ENCODE data around the gene TRIM66. TPM values are rescaled to one million over a fixed set of nuclear protein-coding genes. Genes with fewer than 3 reads are reported as not detected.

TRIM66 gene
- total RNA-seq, 1 donor: 5.6 TPM

DNA sequence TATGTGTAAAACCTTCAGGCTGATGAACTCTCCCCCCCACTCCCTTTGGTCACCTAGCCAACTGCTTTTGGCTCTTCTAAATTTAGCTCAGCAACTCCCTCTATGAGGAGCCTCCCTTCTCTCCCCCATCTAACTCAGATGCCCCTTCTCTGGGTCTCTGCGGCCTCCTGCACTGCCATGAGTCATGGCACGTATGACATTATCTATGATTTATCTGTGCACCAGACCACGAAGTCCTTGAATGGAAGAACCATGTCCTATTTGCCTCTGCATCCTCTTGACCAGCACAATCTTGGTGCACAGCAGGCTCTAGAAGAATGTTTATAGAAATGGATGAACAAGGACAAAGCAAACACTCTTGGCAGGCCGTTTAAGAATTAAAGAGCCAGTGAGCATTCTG lies 46.1 kb upstream of the TRIM66 start:
- H3K4me3 ChIP-seq (ENCODE audit: low read depth, low read length): no peak overlapping the region
- TF ChIP-seq, protein P1, sequence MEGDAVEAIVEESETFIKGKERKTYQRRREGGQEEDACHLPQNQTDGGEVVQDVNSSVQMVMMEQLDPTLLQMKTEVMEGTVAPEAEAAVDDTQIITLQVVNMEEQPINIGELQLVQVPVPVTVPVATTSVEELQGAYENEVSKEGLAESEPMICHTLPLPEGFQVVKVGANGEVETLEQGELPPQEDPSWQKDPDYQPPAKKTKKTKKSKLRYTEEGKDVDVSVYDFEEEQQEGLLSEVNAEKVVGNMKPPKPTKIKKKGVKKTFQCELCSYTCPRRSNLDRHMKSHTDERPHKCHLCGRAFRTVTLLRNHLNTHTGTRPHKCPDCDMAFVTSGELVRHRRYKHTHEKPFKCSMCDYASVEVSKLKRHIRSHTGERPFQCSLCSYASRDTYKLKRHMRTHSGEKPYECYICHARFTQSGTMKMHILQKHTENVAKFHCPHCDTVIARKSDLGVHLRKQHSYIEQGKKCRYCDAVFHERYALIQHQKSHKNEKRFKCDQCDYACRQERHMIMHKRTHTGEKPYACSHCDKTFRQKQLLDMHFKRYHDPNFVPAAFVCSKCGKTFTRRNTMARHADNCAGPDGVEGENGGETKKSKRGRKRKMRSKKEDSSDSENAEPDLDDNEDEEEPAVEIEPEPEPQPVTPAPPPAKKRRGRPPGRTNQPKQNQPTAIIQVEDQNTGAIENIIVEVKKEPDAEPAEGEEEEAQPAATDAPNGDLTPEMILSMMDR (IDR thresholded peaks at IDR 0.05; ENCODE audit: insufficient read depth, low read length): no peak
- peak; percentile 59 for DNase-seq (ENCODE audit: low read depth)

DNA sequence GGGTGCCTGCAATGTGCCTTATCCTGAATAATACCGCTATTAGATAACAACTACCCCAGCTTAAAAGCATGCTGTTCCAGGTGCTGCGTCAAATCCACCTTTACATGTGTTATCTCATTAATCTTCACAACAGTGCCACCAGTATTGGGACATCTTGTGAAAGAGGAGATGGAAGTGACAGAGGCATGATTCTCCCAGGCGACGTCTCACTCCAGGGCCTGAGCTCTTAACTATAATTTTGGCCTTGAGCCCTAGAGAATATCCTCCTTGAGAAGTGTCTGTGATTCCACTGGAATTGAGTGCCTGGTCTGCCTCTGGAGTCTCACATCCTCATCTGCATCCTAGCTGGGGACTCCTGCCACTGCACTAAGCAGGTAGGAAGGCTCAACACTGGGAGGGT lies 43.9 kb upstream of the TRIM66 start:
- DNase-seq (ENCODE audit: low read depth): no peak
- H3K4me3 ChIP-seq (ENCODE audit: low read depth, low read length): no peak overlapping the region
- TF ChIP-seq, protein P1 (IDR thresholded peaks at IDR 0.05; ENCODE audit: insufficient read depth, low read length): no peak

DNA sequence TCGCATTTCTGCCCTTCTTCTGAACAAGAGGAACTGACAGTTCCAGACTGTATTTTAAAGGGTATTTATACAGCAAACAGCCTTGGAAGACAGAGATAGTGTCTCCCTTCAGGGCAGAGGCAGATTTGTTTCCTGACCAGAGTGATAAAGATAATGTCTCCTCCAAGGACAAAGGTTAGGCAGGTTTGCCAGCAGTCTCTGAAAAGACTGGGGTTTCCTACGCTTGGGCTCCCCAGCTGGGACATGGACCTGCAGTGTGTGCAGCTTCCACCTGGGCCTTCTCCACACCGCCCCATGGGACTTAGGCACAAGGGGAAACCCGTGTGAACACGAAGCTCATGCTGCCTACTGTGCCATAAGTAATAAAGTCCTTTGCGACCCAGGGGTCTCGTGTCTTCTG lies 42.2 kb upstream of the TRIM66 start:
- TF ChIP-seq, protein P1 (IDR thresholded peaks at IDR 0.05; ENCODE audit: insufficient read depth, low read length): no peak
- DNase-seq (ENCODE audit: low read depth): no peak
- no peak overlapping the region for H3K4me3 ChIP-seq (ENCODE audit: low read depth, low read length)

DNA sequence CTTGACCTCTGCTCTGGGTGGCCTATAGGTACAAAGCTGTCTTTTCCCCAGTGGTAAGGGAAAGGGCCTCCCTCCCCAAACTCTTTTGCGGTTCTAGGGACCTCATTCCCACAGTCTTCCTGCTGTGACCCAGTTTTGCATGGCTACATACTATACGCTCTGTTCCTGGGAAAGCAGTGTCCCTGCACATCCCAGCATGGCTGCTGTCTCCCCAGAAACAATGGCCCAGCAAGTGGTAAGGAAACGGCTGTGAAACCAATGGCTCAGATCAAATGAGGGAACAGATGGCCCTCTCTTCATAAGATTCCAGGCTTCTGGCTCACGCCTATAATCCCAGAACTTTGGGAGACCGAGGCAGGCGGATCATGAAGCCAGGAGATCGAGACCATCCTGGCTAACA lies 41.2 kb upstream of the TRIM66 start:
- DNase-seq (ENCODE audit: low read depth): no peak
- TF ChIP-seq, protein P1 (IDR thresholded peaks at IDR 0.05; ENCODE audit: insufficient read depth, low read length): no peak
- no peak overlapping the region for H3K4me3 ChIP-seq (ENCODE audit: low read depth, low read length)

DNA sequence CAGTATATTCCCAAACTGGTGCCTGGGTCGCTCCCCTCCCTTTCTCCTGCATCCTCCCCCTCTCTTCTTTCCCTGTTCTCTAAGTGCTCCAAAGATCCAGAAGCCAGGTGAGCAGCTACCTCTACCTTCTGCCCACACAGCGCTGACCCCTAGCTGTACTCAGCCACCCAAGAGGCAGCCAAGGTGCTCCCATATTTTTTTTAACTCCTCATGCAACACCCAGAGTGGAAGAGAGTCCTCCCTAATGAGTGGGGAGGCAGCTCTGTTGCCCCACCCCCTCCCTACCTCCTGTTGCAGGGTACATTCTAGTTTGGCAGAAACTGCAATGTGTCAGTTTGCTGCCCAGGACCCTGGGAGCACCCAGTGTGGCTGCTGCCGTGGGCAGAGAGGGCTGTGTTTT lies 40.3 kb upstream of the TRIM66 start:
- TF ChIP-seq, protein P1 (IDR thresholded peaks at IDR 0.05; ENCODE audit: insufficient read depth, low read length): no peak
- no peak overlapping the region for H3K4me3 ChIP-seq (ENCODE audit: low read depth, low read length)
- no peak for DNase-seq (ENCODE audit: low read depth)

DNA sequence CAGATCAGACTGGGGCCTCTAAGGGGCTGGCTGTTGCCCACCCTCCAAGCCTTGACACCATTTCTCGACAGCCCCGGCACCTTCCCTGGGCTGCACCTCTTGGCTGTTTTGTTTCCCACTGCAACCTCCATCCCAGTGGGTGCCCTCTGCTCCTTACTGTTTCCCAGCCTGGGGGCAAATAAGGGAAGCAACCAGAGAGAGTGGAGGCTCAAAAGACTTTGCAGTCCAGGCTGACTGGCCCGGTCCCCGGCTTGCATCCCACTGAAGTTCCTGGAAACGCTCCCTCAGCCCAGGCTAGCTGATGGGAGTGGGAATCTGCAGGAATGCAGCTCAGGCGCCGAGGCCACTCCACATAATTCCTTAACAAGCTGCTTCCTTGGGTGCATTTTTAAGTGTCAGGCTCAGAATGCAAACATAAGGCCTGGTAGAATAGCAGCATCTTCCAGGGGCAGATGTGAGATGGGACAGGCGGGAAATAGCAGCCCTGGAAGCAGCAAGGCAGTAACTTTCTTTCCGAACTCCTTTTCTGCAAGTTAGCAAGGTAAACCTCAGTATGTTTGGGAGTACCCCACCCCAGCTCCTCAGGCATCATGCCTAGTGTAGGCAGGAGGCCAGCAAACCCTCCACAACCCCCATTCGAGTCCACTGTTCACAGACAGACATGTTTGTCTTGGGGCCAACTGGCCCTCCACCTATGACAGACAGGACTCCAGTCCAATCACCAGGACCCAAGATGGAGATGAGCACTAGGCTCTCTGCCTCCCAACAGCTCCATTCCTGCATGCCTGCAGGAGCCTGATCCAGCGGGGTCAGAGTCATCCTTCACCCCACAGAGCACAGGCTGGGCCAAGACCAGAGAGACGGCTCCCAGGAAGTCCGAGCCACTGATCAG lies 39.4 kb upstream of the TRIM66 start:
- H3K4me3 ChIP-seq (ENCODE audit: low read depth, low read length): no peak overlapping the region
- peak; percentile 72 for DNase-seq (ENCODE audit: low read depth)
- TF ChIP-seq, protein P1 (IDR thresholded peaks at IDR 0.05; ENCODE audit: insufficient read depth, low read length): no peak
